SK-N-SH treated with all-trans-retinoic acid at 6 μM for 48 hours (cell line): ENCODE data around the gene SP140.

Experiments used
- ATAC-seq: fragments of 200-7000 bp; cut with Tn5 transposase; 3 replicates; pipeline ENCODE4 v1.9.1; 2020; ENCODE audit warnings: mild to moderate bottlenecking, moderate library complexity
- BACH2 ChIP-seq: fragments of 250-450 bp; sonication (Bioruptor Pico); IDR thresholded peaks from 2 replicates; pipeline ENCODE4 v1.9.0; 2021; ENCODE audit warnings: mild to moderate bottlenecking, borderline replicate concordance
- CSDC2 ChIP-seq: fragments of 250-450 bp; sonication (Bioruptor Pico); IDR thresholded peaks from 2 replicates; pipeline ENCODE4 v1.5.0; 2020; ENCODE audit warnings: mild to moderate bottlenecking, moderate library complexity
- ESRRG ChIP-seq: fragments of 250-450 bp; sonication (Bioruptor Pico); IDR thresholded peaks from 2 replicates; pipeline ENCODE4 v1.6.1; 2021; ENCODE audit warnings: mild to moderate bottlenecking
- GLIS3 ChIP-seq: fragments of 250-450 bp; sonication (Bioruptor Pico); IDR thresholded peaks from 2 replicates; pipeline ENCODE4 v1.5.0; 2020; ENCODE audit warnings: mild to moderate bottlenecking, moderate library complexity
- ISL1 ChIP-seq: fragments of 250-450 bp; sonication (Bioruptor Pico); IDR thresholded peaks from 2 replicates; pipeline ENCODE4 v2.1.2; 2022; ENCODE audit warnings: mild to moderate bottlenecking, moderate library complexity
- OSR1 ChIP-seq: fragments of 250-450 bp; sonication (Bioruptor Pico); IDR thresholded peaks from 2 replicates; pipeline ENCODE4 v1.8.0; 2022; ENCODE audit warnings: moderate library complexity, mild to moderate bottlenecking, inconsistent platforms
- PPARA ChIP-seq: fragments of 250-450 bp; sonication (Bioruptor Pico); IDR thresholded peaks from 2 replicates; pipeline ENCODE4 v1.5.0; 2020; ENCODE audit warnings: mild to moderate bottlenecking, borderline replicate concordance
- TCF4 ChIP-seq: fragments of 250-450 bp; sonication (Bioruptor Pico); IDR thresholded peaks from 2 replicates; pipeline ENCODE4 v1.8.0; 2021; ENCODE audit warnings: mild to moderate bottlenecking, moderate library complexity, borderline replicate concordance
- TOX ChIP-seq: fragments of 250-450 bp; sonication (Bioruptor Pico); IDR thresholded peaks from 2 replicates; pipeline ENCODE4 v1.8.0; 2021; ENCODE audit warnings: mild to moderate bottlenecking, moderate library complexity, borderline replicate concordance
- ZC3H10 ChIP-seq: fragments of 250-450 bp; sonication (Bioruptor Pico); IDR thresholded peaks from 2 replicates; pipeline ENCODE4 v1.5.1; 2021; ENCODE audit warnings: mild to moderate bottlenecking, moderate library complexity
- ZFP3 ChIP-seq: fragments of 250-450 bp; sonication (Bioruptor Pico); IDR thresholded peaks from 2 replicates; pipeline ENCODE4 v1.5.0; 2020; ENCODE audit warnings: mild to moderate bottlenecking, moderate library complexity
- ZFP30 ChIP-seq: fragments of 450-650 bp; formaldehyde crosslinking; IDR thresholded peaks from 2 replicates; pipeline ENCODE4 v1.5.0; 2022; ENCODE audit warnings: mild to moderate bottlenecking, moderate library complexity
- ZNF565 ChIP-seq: fragments of 450-650 bp; formaldehyde crosslinking; conservative IDR thresholded peaks from 2 replicates; pipeline ENCODE4 v1.5.0; 2020; ENCODE audit warnings: low read depth, mild to moderate bottlenecking, moderate library complexity
- ZNF70 ChIP-seq: fragments of 450-650 bp; formaldehyde crosslinking; IDR thresholded peaks from 2 replicates; pipeline ENCODE4 v1.5.0; 2020; ENCODE audit warnings: mild to moderate bottlenecking, moderate library complexity
- ZNF8 ChIP-seq: fragments of 450-650 bp; formaldehyde crosslinking; IDR thresholded peaks from 2 replicates; pipeline ENCODE4 v1.5.0; 2020; ENCODE audit warnings: mild to moderate bottlenecking, moderate library complexity
- TF ChIP-seq, protein P1 (sequence below): fragments of 250-450 bp; sonication (Bioruptor Pico); IDR thresholded peaks from 2 replicates; pipeline ENCODE4 v1.8.0; 2021; ENCODE audit warnings: low read depth, mild to moderate bottlenecking, moderate library complexity, borderline replicate concordance
- TF ChIP-seq, protein P2 (sequence below): fragments of 250-450 bp; sonication (Bioruptor Pico); IDR thresholded peaks from 2 replicates; pipeline ENCODE4 v1.5.1; 2020; ENCODE audit warnings: low read depth, mild to moderate bottlenecking, moderate library complexity
- TF ChIP-seq, protein P3 (sequence below): fragments of 250-450 bp; sonication (Bioruptor Pico); IDR thresholded peaks from 2 replicates; pipeline ENCODE4 v1.5.1; 2021; ENCODE audit warnings: mild to moderate bottlenecking, moderate library complexity
- TF ChIP-seq, protein P4 (sequence below): fragments of 250-450 bp; sonication (Bioruptor Pico); IDR thresholded peaks from 2 replicates; pipeline ENCODE4 v1.8.0; 2020; ENCODE audit warnings: mild to moderate bottlenecking, moderate library complexity, borderline replicate concordance

SP140 gene

DNA sequence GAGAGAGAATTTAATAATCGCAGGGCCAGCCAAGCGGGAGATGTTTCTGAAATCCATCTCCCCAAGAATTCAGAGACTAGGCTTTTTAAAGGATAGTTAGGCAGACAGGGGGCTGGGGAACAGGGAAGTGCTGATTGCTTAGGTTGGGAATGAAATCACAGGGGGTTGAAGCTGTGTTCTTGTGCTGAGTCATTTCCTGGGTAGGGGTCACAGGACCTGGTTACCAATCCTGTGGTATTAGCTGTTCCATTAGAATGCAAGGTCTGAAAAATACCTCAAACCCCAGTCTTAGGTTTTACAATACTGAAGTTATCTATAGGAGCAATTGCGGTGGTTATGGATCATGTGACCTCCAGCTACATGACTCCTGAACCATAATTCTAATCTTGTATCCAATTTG, 4.6 kb downstream of the SP140 start:
- ATAC-seq = no peak
- TF ChIP-seq ESRRG (CRISPR knock-in tag) (no peak), ZFP3 (CRISPR knock-in tag) (no peak), ZC3H10 (CRISPR knock-in tag) (no peak), ZNF565 (CRISPR knock-in tag) (no peak), ZNF8 (no peak), OSR1 (CRISPR knock-in tag) (no peak)
- TF ChIP-seq, protein P1, sequence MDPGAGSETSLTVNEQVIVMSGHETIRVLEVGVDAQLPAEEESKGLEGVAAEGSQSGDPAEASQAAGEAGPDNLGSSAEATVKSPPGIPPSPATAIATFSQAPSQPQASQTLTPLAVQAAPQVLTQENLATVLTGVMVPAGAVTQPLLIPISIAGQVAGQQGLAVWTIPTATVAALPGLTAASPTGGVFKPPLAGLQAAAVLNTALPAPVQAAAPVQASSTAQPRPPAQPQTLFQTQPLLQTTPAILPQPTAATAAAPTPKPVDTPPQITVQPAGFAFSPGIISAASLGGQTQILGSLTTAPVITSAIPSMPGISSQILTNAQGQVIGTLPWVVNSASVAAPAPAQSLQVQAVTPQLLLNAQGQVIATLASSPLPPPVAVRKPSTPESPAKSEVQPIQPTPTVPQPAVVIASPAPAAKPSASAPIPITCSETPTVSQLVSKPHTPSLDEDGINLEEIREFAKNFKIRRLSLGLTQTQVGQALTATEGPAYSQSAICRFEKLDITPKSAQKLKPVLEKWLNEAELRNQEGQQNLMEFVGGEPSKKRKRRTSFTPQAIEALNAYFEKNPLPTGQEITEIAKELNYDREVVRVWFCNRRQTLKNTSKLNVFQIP (CRISPR knock-in tag) = no peak
- TF ChIP-seq, protein P2, sequence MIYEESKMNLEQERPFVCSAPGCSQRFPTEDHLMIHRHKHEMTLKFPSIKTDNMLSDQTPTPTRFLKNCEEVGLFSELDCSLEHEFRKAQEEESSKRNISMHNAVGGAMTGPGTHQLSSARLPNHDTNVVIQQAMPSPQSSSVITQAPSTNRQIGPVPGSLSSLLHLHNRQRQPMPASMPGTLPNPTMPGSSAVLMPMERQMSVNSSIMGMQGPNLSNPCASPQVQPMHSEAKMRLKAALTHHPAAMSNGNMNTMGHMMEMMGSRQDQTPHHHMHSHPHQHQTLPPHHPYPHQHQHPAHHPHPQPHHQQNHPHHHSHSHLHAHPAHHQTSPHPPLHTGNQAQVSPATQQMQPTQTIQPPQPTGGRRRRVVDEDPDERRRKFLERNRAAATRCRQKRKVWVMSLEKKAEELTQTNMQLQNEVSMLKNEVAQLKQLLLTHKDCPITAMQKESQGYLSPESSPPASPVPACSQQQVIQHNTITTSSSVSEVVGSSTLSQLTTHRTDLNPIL (CRISPR knock-in tag) = no peak

DNA sequence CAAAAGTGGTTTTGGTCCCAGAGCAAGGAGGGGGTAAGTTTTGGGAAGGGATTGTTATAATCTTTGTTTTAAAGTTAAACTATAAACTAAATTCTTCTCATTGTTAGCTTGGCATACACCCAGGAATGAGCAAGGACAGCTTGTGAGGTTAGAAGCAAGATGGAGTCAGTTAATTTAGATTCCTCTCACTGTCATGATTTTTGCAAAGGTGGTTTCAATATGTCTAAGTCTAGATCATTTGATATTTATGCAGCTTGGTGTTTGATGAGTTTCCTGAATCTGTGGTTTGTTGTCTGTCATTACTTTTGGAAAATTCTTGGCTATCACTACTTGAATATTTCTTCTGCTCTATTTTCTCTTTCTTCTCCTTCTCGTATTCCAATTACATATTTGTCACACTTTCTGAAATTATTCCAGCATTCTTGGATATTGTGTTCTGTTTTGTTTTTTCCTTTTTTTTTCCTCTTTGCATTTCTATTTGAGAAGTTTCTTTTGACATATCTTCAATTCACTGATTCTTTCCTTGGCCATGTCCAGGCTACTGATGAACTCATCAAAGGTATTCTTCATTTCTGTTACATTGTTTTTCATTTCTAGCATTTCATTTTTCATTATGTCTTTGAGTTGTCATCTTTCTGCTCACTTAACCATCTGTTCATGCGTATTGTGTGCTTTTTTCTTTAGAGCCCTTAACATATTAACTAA, 5.1 kb downstream of the SP140 start:
- TF ChIP-seq PPARA (CRISPR knock-in tag) = no peak
- no peak for TF ChIP-seq TOX (CRISPR knock-in tag)
- TF ChIP-seq ISL1 (CRISPR knock-in tag) = no peak
- TF ChIP-seq, protein P1 (CRISPR knock-in tag) = no peak
- TF ChIP-seq, protein P3, sequence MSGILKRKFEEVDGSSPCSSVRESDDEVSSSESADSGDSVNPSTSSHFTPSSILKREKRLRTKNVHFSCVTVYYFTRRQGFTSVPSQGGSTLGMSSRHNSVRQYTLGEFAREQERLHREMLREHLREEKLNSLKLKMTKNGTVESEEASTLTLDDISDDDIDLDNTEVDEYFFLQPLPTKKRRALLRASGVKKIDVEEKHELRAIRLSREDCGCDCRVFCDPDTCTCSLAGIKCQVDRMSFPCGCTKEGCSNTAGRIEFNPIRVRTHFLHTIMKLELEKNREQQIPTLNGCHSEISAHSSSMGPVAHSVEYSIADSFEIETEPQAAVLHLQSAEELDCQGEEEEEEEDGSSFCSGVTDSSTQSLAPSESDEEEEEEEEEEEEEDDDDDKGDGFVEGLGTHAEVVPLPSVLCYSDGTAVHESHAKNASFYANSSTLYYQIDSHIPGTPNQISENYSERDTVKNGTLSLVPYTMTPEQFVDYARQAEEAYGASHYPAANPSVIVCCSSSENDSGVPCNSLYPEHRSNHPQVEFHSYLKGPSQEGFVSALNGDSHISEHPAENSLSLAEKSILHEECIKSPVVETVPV (CRISPR knock-in tag) = no peak
- no peak for TF ChIP-seq ZC3H10 (CRISPR knock-in tag)
- no peak for ATAC-seq

DNA sequence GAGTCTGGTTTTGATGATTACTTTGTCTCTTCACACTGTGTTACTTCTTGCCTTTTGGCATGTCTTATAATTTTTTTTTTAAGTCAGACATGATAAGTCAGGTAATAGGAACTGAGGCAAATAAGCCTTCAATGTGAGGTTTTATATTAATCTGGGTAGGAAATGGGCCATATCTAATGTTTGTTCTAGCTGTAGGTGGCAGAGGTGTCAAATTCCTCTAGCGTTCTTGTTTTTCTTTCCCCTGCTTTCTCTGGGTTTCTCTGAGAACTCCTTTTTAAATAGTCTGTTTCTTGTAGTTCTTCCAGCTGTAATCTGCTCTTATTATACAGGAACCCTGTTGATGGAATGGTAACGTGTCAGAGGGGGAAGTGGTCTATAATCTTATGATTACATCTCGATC, 5.7 kb downstream of the SP140 start:
- no peak for ATAC-seq
- TF ChIP-seq GLIS3 (CRISPR knock-in tag) (no peak), ZFP30 (CRISPR knock-in tag) (no peak), BACH2 (CRISPR knock-in tag) (no peak), ZNF70 (CRISPR knock-in tag) (no peak), ZC3H10 (CRISPR knock-in tag) (no peak)
- TF ChIP-seq, protein P2 (CRISPR knock-in tag) = no peak
- TF ChIP-seq, protein P4, sequence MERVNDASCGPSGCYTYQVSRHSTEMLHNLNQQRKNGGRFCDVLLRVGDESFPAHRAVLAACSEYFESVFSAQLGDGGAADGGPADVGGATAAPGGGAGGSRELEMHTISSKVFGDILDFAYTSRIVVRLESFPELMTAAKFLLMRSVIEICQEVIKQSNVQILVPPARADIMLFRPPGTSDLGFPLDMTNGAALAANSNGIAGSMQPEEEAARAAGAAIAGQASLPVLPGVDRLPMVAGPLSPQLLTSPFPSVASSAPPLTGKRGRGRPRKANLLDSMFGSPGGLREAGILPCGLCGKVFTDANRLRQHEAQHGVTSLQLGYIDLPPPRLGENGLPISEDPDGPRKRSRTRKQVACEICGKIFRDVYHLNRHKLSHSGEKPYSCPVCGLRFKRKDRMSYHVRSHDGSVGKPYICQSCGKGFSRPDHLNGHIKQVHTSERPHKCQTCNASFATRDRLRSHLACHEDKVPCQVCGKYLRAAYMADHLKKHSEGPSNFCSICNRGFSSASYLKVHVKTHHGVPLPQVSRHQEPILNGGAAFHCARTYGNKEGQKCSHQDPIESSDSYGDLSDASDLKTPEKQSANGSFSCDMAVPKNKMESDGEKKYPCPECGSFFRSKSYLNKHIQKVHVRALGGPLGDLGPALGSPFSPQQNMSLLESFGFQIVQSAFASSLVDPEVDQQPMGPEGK (CRISPR knock-in tag) = no peak

DNA sequence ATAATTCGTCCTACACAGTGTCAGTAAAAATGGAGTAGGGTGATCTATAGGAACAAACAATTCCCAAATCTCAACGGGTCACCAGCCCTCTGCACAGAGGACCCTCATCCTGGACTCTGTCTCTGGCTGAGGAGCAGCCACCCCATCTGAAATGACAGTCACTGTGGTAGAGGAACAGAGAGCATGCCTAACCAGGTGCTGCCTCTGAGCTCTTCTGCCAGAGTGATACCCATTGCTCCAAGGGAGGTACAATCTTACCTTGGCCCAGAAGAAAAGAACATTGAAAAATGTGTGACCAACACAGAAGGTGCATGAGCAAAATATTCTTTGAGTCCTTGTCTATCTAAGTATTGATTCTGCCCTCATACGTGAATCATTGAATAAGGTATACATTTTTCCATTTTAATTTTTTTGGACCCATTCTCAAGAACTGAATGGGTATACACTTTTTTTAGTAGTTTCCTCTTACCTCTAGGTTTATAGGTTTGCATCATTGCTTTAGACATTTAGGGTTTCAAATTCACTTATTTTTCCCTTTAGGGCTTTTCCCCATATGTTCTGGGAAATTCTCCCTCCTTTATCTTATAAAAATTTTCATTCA, 8.7 kb downstream of the SP140 start:
- TF ChIP-seq CSDC2 (CRISPR knock-in tag) = no peak
- no peak for TF ChIP-seq TCF4
- ATAC-seq = no peak
